Common myeloid progenitor, CD34-positive (primary cell): ENCODE measurements around the gene CNOT1.
A peak's percentile ranks its signal among the peaks of the same experiment; 100 is the strongest.
"Not testable (repeated sequence)": the region's sequence is repeated elsewhere in the genome, so short reads cannot be mapped to it uniquely, and the experiment has no call there.

ENCODE experiments used
- CTCF ChIA-PET: fragments of 350-600 bp; sonication (Branson Sonifier 250); formaldehyde crosslinking; loops from one replicate; lab custom pipeline; 2021; ENCODE audit warnings: antibody characterized with exemption; lab: Charles Lee
- POLR2A ChIA-PET: fragments of 350-600 bp; sonication (Branson Sonifier 250); formaldehyde crosslinking; loops from one replicate; lab custom pipeline; 2021; ENCODE audit warnings: antibody characterized with exemption; lab: Charles Lee
- DNase-seq, 3 donors: peaks; one replicate each; pipeline versions ENCODE4 v3.0.0 to v3.0.0-alpha.2; 2013
- H3K27ac ChIP-seq, 2 experiments: 1 replicate in 1 of 2; 2 replicates in 1 of 2; pipeline ENCODE4 v1.7.0; 2013; ENCODE audit warnings: inconsistent platforms in 2 of 2, low read length in 2 of 2, mild to moderate bottlenecking in 2 of 2, low read depth in 1 of 2, moderate library complexity in 1 of 2; ENCODE audit not compliant: severe bottlenecking in 2 of 2, insufficient read depth in 1 of 2, poor library complexity in 1 of 2
- H3K27me3 ChIP-seq, 5 experiments: replicated peaks in 2 of 5; 1 replicate in 3 of 5; 2 replicates in 2 of 5; pipeline versions ENCODE4 v1.6.1 to v1.7.0; 2013; ENCODE audit warnings: low read length in 4 of 5, mild to moderate bottlenecking in 2 of 5, moderate library complexity in 2 of 5, inconsistent platforms in 1 of 5; ENCODE audit not compliant: insufficient read depth in 5 of 5, control insufficient read depth in 4 of 5
- H3K36me3 ChIP-seq, 4 experiments: 1 replicate in 2 of 4; 2 replicates in 2 of 4; pipeline versions ENCODE4 v1.6.1 to v1.7.0; 2013; ENCODE audit warnings: low read length in 3 of 4, control low read depth in 1 of 4, mild to moderate bottlenecking in 1 of 4; ENCODE audit not compliant: control insufficient read depth in 4 of 4, insufficient read depth in 4 of 4
- H3K4me1 ChIP-seq, 4 experiments: 1 replicate in 3 of 4; 2 replicates in 1 of 4; pipeline versions ENCODE4 v1.6.1 to v1.7.1; 2013; ENCODE audit warnings: low read length in 3 of 4, mild to moderate bottlenecking in 3 of 4, control low read depth in 1 of 4, inconsistent platforms in 1 of 4, moderate library complexity in 1 of 4; ENCODE audit not compliant: control insufficient read depth in 4 of 4, insufficient read depth in 4 of 4; ENCODE audit errors: control extremely low read depth in 1 of 4
- H3K4me3 ChIP-seq, 7 experiments: 1 replicate in 4 of 7; 2 replicates in 3 of 7; pipeline versions ENCODE4 v1.5.1 to v1.7.0; 2013; ENCODE audit warnings: mild to moderate bottlenecking in 7 of 7, low read length in 6 of 7, moderate library complexity in 6 of 7, inconsistent platforms in 2 of 7, low read depth in 2 of 7, control low read depth in 1 of 7; ENCODE audit not compliant: insufficient read depth in 4 of 7, control insufficient read depth in 1 of 7; ENCODE audit errors: extremely low read depth in 1 of 7
- H3K9me3 ChIP-seq, 5 experiments: 1 replicate in 4 of 5; 2 replicates in 1 of 5; pipeline versions ENCODE4 v1.6.1 to v1.7.1; 2013; ENCODE audit warnings: low read length in 4 of 5, mild to moderate bottlenecking in 2 of 5, inconsistent platforms in 1 of 5, low read depth in 1 of 5, moderate library complexity in 1 of 5; ENCODE audit not compliant: control insufficient read depth in 4 of 5, insufficient read depth in 2 of 5; ENCODE audit errors: control extremely low read depth in 1 of 5
- WGBS: methylation state at CpG from one replicate; pipeline ENCODE4 v1.1.5; 2013; ENCODE audit not compliant: insufficient coverage; 5-methylcytosine and 5-hydroxymethylcytosine counted together

CNOT1 gene

GRCh38 chr16:58661199-58661830 is 31.7 kb upstream of the CNOT1 start:
- no peaks in the 10 kb centered on the region for H3K9me3 ChIP-seq
- ChIA-PET POLR2A (no interaction called here), CTCF (interaction anchor here (0.6 to 2.2 kb wide), 19 partner anchors 9 to 1154 kb away, joined by 3 to 8 read pairs (median 3); no protein-coding TSS in a partner anchor)
- WGBS, result 43% methylated on average over 10 of the region's 12 CpGs
- no peaks in the 10 kb centered on the region for H3K4me1 ChIP-seq
- no peak overlapping the region for H3K27ac ChIP-seq
- DNase-seq, result peak; percentile 67 to 79 (median 74)
- H3K4me3 ChIP-seq, result no peak overlapping the region
- H3K27me3 ChIP-seq, result no peaks in the 10 kb centered on the region
- H3K36me3 ChIP-seq, result peaks cover 0 to under 1% (median under 1%) of the 10 kb centered on the region in 4 experiments

GRCh38 chr16:58659911-58660310 is 30.3 kb upstream of the CNOT1 start:
- DNase-seq, H3K27me3 ChIP-seq, POLR2A ChIA-PET, H3K9me3 ChIP-seq, H3K4me3 ChIP-seq, H3K4me1 ChIP-seq, H3K27ac ChIP-seq, H3K36me3 ChIP-seq: not testable (repeated sequence)
- CTCF ChIA-PET, result interaction anchor here (1.9 kb wide), 1 partner anchor 96 kb away, joined by 4 read pairs; no protein-coding TSS in a partner anchor
- 98% methylated on average over 7 of the region's 11 CpGs for WGBS

GRCh38 chr16:58658796-58659211 is 29.2 kb upstream of the CNOT1 start:
- 92% methylated on average over 2 of the region's 3 CpGs for WGBS
- DNase-seq, result peak in 2 of 3 donors; percentile 14 to 36
- POLR2A ChIA-PET, result no interaction called here

GRCh38 chr16:58656899-58657298 is 27.3 kb upstream of the CNOT1 start:
- H3K4me3 ChIP-seq, result no peak overlapping the region
- no peaks in the 10 kb centered on the region for H3K36me3 ChIP-seq
- peaks cover 0 to 7% (median 3%) of the 10 kb centered on the region in 5 experiments for H3K27me3 ChIP-seq
- ChIA-PET POLR2A (no interaction called here), CTCF (interaction anchor here (1.0 kb wide), 2 partner anchors 13 to 160 kb away, joined by 3 read pairs; no protein-coding TSS in a partner anchor)
- H3K9me3 ChIP-seq, result no peaks in the 10 kb centered on the region
- no peak for DNase-seq
- WGBS, result 100% methylated on average over 2 of the region's 4 CpGs
- no peaks in the 10 kb centered on the region for H3K4me1 ChIP-seq
- H3K27ac ChIP-seq, result no peak overlapping the region

More at GRCh38 chr16:58658796-58659211, 29.2 kb upstream of the CNOT1 start:
- Histone ChIP-seq H3K9me3 (no peaks in the 10 kb centered on the region), H3K27me3 (peaks cover 0 to 7% (median 0%) of the 10 kb centered on the region in 5 experiments), H3K36me3 (no peaks in the 10 kb centered on the region), H3K4me1 (no peaks in the 10 kb centered on the region), H3K27ac (no peak overlapping the region), H3K4me3 (no peak overlapping the region)
- CTCF ChIA-PET, result interaction anchor here (0.9 to 1.5 kb wide), 3 partner anchors 99 to 324 kb away, joined by 3 to 4 read pairs (median 3); no protein-coding TSS in a partner anchor

GRCh38 chr16:58655215-58655596 is 25.6 kb upstream of the CNOT1 start:
- Histone ChIP-seq H3K27ac (no peak overlapping the region), H3K27me3 (peaks cover 0 to 7% (median 3%) of the 10 kb centered on the region in 5 experiments), H3K4me3 (no peak overlapping the region), H3K9me3 (no peaks in the 10 kb centered on the region), H3K4me1 (no peaks in the 10 kb centered on the region), H3K36me3 (no peaks in the 10 kb centered on the region)
- CTCF ChIA-PET, result no interaction called here
- 100% methylated on average over 1 of the region's 8 CpGs for WGBS
- no peak for DNase-seq
- POLR2A ChIA-PET, result no interaction called here

GRCh38 chr16:58654560-58655214 is 25.1 kb upstream of the CNOT1 start:
- POLR2A ChIA-PET, result no interaction called here
- Histone ChIP-seq H3K27me3 (peaks cover 0 to 7% (median 3%) of the 10 kb centered on the region in 5 experiments), H3K4me3 (no peak overlapping the region), H3K36me3 (no peaks in the 10 kb centered on the region), H3K27ac (no peak overlapping the region), H3K4me1 (no peaks in the 10 kb centered on the region), H3K9me3 (no peaks in the 10 kb centered on the region)
- whole genome bisulfite sequencing, result 97% methylated on average over 5 of the region's 7 CpGs
- no peak for DNase-seq
- CTCF ChIA-PET, result no interaction called here

- no peaks in the 10 kb centered on the region for H3K36me3 ChIP-seq
- H3K27me3 ChIP-seq, result peaks cover 0 to 7% (median 3%) of the 10 kb centered on the region in 5 experiments
- CTCF ChIA-PET, result interaction anchor here (1.2 to 1.7 kb wide), 4 partner anchors 8 to 141 kb away, joined by 4 read pairs; no protein-coding TSS in a partner anchor
- no peak overlapping the region for H3K27ac ChIP-seq
- POLR2A ChIA-PET, result no interaction called here
- 69% methylated on average over 3 of the region's 3 CpGs for WGBS
- no peak for DNase-seq
- no peaks in the 10 kb centered on the region for H3K9me3 ChIP-seq
- no peaks in the 10 kb centered on the region for H3K4me1 ChIP-seq
- no peak overlapping the region for H3K4me3 ChIP-seq
Measured at GRCh38 chr16:58652741-58653140, 23.1 kb upstream of the CNOT1 start.
